T1000 (cell line): ENCODE results near the gene TBL1XR1.
"Not testable (repeated sequence)": the region's sequence is repeated elsewhere in the genome, so short reads cannot be mapped to it uniquely, and the experiment has no call there.

Experiments used
- DNase-seq: peaks from one replicate; lab custom pipeline; 2025; ENCODE audit warnings: mixed read lengths; lab: John Stamatoyannopoulos, UW

TBL1XR1 gene

DNA sequence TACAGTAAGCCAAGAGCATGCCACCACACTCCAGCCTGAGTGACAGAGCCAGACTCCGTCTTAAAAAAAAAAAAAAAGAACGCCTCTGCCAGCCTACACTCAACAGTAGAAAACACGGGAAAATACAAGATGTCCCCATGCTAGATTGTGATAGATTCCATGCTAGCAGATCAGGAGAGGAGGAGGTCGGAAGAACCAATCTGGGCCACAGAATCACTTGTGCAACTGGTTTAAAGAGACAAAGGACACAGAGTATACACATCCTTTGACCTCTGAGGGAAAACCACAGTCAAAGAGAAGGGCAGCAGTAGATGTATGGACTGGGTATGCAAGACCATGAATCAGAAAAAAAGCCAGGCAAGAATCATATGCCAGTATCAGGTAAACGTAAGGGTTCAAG, 15.9 kb downstream of the TBL1XR1 start:
- no peak for DNase-seq

DNA sequence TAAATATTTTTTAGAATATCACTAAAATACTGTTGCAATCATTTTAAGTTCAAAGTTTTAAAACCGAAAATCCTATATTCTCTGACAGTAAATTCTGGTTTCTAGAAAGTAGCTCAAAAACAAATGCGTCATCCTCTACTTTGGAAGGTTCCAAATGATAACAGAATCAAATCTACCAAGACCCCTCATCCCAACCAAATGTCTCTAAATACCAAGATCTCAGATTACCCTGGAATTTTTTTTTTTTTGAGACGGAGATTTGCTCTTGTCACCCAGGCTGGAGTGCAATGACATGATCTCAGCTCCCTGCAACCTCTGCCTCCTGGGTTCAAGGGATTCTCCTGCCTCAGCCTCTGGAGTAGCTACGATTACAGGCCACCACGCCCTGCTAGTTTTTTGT, 16.8 kb downstream of the TBL1XR1 start:
- DNase-seq = no peak

DNA sequence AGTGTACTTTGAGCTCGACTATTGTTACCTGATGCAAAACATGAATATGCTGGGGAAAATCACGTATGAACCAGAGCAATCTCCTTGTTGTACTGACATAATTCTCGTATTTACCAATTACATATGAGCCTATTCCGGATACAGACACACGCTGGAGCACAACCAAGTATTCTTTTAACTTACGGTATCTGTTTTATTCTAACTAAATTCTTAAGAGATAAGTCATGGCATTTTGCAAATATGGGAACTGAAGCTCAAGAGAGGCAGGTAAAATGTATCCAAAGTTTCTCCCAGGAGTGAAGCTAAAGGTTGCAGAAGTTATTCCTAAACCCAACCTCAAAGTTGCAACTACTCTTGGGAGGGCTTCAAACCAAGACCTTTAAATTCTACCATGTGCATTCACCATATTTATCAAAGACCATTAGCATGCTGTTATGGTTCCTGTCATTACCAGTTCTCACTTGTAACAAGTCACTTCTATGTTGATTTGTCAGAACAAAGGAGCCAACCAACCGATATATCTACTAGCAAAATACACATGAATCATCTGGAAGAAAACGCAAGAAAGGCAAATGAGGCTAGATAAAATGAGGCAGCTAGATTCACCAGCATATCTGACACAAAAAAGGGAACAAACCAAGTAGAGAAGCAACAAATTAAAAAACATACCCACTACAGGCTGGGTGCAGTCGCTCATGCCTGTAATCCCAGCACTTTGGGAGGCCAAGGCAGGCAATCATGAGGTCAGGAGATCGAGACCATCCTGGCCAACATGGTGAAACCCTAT, 17.8 kb downstream of the TBL1XR1 start:
- DNase-seq = no peak

DNA sequence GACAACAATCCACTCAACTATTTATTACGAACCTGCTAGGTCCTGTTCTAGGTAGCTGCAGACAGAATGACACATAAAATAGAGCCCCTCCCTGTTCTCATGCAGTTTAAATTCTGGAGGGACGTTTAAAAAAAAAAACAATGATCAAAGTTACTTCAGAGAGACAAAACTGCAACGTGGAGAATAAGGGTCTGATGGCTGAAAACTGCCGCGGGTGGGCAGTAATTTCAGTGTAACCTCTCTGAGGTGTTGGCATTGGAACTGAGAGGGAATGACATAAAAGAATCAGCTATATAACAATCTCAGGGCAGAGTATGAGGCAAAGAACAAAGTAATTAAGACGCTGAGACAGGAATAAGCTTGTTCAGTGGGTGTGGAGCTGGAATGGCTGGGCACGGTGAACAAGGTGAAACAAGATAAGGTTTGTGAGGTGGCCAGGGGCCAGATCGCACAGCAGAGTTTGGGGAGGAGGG, 19.5 kb downstream of the TBL1XR1 start:
- DNase-seq = no peak

DNA sequence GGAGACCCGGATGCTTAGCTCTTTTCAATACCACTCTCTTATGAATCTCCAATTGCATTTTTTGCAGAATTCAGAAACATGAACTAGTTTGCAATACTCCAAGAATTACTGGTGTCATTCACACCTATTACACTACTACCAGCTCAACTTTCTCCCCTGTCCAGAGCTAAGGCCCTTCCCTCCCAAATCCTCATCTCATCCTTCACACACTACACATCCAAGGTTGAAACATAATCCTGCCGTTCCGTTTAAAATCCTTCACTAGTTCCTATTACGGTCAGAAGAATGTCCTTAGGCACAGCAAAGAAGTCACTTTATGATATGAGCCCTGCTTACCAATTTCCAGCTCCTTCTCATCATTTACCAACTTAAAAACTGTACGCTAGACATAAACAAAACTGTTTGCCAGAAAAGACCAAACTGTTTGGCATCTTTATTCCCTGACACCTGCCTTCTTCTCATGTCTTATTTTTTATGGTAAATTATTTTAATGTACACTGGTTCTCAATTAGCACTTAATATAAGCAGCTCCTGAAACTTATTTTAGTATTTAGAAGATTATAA, 22.6 kb downstream of the TBL1XR1 start:
- no peak for DNase-seq

DNA sequence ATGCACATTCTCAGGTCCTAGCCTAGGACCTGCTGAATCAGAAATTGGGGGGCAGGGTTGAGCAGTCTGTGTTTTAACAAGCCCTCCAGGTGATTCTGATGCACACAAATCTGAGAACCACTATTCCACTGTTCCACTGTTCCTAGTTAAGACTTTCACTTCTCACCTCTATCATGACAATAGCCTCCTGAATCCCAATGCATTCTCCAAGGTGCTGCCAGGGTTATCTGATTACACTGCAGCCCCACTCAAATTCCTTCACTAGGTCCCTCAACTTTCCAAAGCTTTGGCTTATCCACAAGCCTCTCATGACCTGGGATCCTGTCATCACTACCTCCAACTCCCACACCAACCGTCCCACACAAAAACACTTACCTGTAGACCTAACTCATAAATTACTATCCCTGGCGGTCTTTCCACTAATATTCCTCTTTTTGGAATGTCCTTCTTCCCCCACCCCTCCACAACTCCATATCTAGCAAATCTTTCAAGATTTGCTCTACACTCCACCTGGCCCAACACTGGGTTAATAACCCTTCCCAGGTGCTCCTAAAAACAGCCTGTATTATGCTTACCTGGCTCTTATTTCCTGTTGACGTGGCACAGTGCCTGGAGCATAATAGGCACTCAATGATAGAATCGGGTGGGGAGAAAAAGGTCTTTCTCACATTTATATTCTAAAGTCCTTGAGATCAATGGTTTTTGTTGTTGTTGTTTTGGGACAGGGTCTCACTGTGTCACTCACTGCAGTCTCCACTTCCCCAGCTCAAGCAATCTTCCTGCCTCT, 27.2 kb downstream of the TBL1XR1 start:
- DNase-seq = no peak

DNA sequence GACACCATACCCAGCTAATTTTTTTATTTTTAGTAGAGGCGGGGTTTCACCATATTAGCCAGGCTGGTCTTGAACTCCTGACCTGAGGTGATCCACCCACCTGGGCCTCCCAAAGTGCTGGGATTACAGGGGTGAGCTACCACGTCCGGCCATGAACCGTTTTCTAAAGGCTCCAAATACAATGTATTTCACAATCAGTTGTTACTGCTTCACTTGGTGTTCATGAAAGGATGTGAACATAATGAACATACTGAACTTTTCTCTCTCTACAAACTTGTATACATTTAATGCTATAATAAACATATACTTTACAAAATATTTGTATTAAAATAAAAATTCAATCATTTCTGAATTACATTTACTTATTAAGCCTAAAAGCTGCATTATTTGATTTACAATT, 28.9 kb downstream of the TBL1XR1 start:
- no peak for DNase-seq

DNA sequence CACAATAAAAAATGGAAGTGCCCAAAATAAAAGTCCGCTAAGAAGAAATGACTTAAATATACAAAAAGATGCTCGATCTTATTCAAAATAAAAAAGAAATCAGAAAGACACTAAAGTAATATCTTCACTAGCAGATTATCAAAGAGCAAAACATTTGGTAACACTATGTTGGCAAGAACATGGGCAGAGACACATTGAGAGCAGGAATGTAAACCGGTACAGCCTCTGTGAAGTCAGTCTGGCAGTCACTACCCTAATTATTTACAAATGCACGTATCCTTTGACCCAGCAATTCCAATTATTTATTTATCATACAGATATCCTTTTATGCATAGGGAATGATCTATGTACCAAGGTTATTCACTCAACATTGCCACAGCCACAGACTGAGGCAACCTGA, 34.5 kb downstream of the TBL1XR1 start:
- no peak for DNase-seq

DNA sequence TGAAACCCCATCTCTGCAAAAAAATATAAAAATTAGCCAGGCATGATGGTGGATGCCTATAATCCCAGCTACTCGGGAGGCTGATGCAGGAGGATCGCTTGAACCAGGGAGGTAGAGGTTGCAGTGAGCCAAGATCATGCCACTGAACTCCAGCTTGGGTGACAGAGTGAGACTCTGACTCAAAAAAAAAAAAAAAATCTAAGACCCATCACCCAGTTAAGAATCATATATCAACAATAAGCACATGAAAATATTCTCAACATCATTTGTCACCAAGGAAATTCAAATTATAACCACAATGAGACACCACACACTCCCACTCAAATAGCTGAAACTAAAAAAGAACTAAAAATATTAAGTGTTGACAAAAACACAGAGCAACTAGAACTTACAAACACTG, 35.7 kb downstream of the TBL1XR1 start:
- DNase-seq = not testable (repeated sequence)

DNA sequence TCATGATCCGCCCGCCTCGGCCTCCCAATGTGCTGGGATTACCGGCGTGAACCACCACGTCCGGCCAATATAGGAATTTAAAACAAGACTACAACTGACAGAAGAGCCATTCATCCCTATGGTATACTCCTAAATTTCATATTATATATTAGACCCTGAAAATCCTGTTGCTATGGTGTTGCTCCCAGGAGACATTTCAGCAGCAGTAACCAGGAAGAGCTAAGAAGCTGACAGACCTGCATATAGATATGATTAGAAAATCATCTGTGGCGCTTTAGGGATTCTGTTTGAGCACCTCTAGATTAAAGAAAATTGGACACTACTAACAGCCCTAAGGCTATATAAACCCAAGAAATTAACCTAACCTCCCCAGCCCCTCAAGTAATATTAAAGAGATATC, 38.8 kb downstream of the TBL1XR1 start:
- DNase-seq = no peak

DNA sequence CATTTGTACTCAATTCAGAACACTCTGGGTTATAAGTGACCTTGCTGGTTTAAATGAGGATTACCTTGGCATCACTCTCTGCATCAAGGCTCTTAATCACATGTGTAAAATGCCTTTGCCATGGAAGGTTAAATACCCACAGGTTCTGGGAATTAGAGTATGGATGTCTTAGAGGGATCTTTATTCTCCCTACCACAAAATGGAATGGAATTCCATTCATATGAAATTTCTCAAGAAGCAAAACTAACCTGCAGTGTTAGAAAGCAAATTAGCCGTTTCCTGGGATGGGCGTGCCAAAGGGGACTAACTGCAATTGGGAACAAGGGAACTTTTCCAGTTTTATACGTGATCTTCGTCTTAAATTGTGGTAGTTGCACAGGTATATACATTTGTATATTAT, 39.8 kb downstream of the TBL1XR1 start:
- DNase-seq = no peak

DNA sequence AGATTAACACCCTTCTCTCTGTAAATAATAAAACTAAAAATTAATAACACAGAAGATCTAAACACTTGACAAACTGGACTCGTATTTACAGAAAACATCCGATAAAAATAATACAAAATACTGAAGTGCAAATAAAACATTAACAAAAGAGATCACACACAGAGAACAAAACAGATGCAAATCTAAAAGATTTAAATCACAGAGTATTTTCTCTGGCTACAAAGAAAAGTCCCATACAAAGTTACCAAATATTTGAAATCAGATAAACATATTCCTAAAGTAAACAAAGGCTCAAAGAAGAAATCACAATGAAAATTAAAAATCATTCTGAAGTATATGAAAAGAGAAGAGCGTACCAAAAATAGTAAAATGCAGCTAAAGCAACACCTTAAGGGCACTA, 42.5 kb downstream of the TBL1XR1 start:
- no peak for DNase-seq

DNA sequence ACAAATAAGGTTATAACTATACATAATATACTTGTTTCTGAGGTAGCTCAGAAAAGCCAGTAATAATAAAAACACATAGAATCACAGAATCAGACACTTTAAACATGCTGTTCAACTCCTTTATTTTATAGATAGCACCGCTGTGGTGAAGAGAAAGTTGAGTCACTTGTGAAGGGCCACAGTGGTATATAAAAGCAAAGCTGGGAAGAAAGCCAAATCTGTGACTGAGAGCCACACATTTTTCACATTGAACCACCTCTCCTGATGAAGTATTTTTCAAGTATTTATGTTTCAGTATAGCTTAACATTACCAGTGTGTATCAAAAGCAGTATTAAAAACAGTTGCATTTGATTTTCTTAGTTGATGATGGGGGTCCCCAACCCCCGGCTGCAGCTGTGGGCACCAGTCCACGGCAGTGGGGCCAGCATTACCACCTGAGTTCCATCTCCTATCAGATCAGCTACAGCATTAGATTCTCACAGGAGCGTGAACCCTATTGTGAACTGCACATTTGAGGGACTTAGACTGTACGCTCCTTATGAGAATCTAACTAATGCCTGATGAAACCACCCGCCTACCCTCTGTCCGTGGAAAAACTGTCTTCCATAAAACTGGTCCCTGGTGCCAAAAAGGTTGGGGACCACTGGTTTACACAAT, 46.2 kb downstream of the TBL1XR1 start:
- peak; percentile 6 for DNase-seq

DNA sequence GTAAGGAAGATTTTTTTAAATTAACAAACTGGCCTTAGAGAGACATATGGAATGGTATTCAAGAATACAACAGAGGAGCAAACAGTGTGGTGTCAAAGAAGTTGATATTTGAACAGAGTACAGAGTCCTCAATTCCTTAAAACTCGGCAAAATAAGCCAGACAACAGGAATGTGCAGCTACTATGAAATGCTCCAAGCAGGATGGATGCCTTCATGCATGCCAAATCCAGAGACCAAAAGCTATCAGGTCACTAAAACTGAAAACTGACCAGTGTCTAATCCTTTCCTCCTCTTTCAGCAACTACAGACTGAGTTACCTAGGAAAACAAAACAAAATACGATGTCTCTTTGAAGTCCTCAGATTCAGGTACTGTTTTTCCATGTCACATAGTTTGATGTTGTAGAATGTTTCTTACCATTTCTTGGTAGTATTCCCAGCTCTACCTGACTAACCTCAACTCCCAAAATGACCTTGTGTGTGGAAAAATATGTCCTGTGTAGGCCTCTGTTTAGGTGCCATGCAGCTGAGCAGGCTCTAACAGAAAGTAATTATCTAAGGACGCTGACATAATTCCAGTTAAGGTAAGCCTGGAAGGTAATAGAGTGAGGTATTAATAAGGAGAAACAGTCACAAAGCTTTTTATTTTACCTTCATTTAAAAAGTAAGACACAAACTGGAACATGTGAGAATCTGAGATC, 46.9 kb downstream of the TBL1XR1 start:
- DNase-seq = no peak

DNA sequence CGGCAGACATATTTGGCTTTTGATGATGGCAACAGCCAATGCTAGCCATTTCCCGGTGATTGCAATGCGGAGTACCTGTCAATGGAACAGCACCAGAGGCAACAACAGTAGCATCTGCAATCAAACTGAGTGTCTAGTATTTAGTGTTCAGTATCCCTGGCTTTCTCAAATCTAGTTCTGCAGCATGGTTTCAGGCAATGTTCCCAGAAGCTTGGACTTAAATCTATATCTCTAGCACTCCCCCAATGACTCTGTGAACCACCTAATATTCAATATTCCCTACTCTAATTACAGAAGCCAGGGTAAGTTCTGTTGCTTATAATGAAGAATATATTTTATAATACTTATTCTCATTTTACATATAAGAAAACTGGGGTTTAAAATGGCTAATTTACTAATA, 48.2 kb downstream of the TBL1XR1 start:
- DNase-seq = no peak

DNA sequence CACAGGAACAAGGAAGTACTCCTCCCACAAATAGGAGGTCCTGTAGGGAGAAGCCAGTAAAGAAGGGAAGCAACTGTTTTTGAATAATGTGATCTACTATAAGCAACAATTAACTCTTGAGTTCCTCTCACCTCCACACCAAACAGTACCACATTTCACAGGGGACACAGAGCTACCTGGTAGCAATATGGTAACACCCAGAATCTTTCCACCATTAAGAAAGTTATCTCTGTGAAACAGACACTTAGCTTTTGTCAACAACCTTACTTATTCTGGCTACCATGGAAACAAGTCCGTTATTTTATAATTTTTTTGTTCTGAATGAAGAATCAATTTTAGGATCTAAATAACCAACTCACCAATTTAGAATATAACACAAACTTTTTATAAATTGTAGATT, 49.5 kb downstream of the TBL1XR1 start:
- DNase-seq = no peak

DNA sequence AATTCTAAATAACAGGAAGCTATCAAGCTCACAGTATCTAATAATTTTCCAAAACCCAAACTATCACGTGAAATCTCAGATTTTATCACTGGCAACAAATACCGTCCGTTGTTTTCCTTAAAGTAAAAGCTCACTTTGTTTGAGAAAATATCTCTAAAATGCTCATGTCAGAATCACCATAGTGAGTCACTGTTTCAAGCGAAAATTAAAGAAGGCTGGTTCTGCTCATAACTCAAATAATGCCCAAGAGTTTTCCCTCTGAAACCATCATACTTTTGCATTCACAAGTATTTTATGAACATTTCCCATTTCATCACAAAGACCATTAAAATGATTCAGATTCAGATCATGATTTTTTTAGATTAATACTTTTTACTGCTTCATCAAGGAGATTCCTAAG, 50.6 kb downstream of the TBL1XR1 start:
- DNase-seq = no peak

DNA sequence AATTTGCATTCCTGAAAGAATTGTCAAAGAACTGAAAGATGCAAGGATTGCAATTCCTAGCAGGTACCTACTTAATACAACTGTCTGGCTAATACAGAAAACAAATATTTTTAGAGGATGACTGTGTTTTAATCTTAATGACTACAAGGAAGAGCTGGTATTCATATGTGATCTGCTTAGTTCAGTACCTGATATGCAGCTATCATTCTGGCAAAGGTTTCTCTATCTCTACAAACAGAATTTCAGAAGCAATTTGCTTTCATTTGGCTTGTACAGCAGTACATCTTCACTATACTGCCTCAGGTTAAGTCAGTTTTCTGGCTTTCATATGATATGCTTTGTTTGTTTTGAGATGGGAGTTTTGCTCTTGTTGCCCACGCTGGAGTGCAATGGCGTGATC, 51.3 kb downstream of the TBL1XR1 start:
- no peak for DNase-seq

DNA sequence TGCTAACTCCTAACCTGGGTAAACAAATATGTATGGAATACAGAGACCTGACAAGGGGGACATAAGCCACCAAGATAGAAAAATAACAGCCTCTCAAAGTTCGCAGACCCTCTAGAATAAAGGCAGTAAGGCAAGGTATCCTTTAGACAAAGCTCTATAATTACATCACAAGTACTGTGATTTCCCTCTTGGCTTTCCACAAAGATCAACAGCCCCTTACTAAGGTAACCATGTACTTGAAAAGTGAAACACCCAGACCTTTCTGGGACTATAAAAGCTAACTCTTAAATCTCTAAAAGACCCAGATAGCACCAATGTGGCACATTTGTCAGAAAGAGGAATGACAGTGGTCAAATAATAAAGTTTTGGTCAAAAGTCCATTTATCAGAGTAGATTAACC, 51.9 kb downstream of the TBL1XR1 start:
- no peak for DNase-seq

DNA sequence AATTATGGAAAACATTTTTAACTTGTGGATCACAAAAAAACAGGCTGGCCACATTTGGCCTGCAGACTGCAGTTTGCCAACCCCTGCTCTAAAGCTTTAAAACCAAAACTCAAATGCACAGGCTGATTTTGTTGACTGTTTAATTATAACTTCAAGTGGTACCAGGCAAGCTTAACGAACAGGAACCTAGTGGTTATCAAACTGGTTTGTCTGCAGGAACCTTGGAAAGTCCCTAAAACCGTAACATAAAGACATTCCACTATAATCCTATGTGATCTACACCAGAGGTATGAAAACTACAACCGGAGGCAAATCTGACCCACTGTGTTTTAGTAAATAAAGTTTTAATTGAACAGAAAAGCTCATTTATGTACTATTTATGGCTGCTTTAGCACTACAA, 52.4 kb downstream of the TBL1XR1 start:
- DNase-seq = no peak

DNA sequence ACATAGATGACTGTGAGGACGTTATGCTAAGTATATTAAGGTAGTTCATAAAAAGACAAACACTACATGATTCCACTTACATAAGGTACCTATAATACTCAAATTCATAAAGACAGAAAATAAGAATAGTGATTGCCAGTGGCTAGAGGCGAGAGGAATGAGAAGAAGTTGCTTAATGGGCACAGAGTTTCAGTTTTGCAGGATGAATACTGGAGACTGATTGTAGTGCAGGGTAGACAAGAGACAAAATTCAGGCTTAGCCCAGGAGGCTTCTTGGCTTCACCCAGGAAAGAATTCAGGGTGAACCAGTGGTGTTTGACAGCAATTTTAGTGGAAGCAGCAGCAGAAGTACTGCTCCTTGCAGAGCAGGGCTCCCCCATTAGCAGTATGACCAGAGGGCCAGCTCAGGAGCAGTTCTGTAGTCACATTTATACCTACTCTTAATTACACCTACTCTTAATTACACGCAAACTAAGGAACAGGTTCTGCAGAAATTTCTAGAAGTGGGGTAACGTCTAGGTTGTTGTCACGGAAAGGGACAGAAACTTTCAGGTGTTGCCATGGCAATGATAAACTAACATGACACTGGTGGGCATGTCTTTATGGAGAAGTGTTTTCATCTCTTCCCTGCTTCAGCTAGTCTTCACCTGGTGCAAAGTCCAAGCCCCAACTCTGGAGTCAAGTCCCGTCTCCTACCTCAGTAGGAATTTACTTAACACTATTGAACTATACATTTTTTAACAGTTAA, 55.2 kb downstream of the TBL1XR1 start:
- DNase-seq = no peak
